ENCODE results near the gene EPS8.

- TF ChIP-seq CTCF (IDR thresholded peaks at IDR 0.05) (no peak), POLR2A (IDR thresholded peaks at IDR 0.05) (peak; percentile 72 to 77), EP300 (IDR thresholded peaks at IDR 0.05) (no peak), POLR2AphosphoS5 (IDR thresholded peaks at IDR 0.05) (peak; percentile 84 to 96 (median 94))
These were observed at the start of gene EPS8 for GRCh38 chr12:15789220-15790171.

All from sigmoid colon (tissue), 4 donors.